Brain pericyte (primary cell): ENCODE measurements around the gene MYO18A.
A peak's percentile ranks its signal among the peaks of the same experiment; 100 is the strongest.

Experiments
- DNase-seq: peaks from one replicate; pipeline ENCODE4 v3.0.0-alpha.2; 2012; ENCODE audit warnings: low read depth, low spot score

MYO18A gene

DNA sequence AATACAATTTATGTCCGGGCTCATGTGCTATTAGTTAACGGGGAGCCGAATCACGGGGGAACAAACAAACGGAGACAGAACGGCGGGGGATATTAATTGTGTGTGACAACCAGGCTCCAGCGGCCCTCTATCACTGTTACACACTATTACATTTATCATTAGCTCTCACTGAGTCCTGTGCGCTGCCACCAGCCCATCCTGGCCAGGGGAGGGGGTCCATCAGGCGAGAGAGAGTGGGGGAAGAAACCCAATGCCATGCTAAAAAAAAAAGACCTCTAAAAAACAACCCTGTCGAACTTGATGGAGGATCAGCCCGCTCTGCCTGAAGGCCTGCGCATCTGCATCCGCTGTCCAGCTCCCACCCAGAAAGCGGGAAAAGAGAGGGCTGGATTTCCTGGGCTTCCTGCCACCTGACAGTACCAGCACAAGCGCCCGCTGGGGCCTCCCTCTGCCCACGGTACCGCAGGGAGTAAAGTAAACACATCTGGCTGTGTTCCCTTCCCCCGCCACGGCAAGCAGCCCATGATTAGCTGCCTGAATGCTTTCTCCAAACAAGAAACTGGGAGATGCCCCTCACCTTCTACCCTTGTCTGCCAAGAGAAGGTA, 95.6 kb downstream of the MYO18A start:
- peak; percentile 53 for DNase-seq

DNA sequence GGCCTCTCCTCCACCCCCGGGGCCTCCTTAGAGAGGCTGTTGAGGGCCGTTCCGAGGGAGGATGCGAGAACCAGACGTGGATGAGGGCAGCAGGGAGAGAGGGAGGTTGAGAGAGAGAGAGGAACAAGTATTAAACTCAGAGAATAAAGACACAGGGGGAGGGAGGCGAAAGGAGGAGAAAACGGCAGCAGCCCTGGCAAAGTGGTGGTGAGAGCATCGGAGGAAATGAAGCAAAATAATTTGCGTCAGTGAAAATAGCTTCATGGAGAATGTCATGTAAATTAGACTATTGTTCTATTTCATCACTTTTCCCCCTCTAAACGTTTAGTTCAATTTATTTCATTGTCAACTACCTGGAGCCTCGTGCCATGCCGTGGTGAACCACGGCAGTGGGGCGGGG, 99.2 kb downstream of the MYO18A start:
- DNase-seq, result no peak

DNA sequence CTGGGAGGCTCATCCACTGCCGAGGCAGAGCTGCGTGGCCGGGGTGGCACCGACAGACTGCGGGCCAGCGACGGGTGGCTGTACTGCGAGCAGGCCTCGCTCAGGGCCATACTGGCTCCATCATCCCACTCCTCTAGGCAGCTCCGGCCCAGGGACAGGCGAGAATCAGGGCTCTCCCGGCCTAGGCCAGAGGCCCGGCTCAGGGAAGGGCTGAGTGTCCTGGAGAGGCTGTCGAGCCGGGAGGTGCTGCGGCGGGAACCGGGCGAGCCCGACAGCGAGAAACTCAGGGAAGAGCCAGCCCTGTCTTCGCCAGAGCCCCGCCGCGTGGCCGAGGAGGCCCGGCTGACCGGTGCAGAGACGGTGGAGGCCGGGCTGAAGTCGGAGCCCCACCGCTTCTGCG, 99.9 kb downstream of the MYO18A start:
- DNase-seq, result no peak

DNA sequence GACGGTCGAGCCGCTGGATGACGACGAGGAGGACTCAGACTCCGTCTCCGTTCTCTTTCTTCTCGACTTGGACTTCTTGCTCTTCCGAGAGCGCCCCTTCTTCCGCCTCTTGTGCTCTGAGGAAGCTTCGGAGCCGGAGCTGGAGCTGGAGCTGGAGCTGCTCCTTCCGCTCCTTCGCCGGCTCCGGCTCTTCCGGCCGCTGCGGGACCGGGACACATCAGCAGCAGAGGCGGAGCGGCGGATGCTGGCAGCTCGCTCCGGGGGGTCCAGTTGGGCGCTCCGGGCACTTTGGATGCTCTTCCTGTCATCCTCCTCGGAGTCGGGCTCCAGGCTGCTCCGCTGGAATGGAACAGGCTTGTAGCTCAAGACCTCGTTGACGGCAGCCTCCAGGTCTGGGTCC, 100.3 kb downstream of the MYO18A start:
- no peak for DNase-seq

DNA sequence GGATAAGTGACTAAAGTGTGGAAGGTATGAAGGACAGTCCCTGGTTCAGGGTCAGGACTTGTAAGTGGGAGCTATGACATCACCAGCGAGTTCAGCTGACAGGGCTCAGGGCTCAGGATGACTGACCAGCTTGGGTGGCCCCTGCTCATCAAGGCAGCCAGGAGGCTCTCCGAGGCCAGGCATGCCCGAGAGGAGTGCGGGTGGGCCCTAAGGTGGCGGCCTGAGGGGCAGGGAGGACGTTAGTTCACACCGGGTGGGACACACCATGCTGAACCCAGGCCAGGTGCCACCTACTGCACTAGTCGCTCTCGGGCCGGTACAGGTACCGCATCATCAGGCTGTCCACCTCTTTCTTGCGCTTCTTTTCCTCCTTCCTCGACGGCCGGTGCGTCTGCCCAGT, 100.8 kb downstream of the MYO18A start:
- DNase-seq, result no peak

DNA sequence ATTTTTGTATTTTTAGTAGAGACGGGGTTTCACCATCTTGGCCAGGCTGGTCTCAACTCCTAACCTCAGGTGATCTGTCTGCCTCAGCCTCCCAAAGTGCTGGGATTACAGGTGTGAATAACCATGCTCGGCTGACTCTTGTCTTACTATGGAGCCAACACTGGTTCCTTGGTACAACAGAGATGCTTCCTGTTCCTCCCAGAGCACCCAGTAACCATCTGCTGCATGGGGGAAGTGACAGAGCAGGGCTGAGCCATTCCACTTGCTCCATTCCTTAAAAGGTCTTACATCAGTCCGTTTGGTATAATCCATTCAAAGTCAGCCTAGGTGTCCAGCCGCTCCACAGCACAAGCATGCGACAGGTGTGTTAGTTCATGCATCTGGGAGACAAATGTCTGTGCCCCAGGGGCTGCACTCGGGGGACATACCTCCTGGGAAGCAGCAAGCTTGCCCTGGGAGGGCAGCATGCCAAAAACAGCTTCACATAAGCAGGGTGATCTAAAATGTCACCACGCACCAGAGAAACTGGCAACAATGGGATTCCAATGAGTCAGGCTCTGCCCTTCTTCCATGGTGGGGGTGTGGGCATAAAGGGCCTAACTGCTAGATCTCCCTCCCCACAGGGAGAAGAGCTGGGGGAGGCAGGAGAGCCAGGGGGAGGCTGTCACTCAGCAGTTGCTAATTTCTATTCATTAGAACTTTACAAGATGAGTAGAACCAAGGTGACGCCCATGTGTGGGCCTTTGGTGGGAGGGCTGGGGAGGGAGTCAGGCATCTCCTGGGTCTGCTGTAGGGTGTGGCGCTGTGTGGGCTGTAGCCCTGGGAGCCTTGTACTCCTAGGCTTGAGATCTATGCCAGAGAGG, 101.8 kb downstream of the MYO18A start:
- DNase-seq, result no peak

DNA sequence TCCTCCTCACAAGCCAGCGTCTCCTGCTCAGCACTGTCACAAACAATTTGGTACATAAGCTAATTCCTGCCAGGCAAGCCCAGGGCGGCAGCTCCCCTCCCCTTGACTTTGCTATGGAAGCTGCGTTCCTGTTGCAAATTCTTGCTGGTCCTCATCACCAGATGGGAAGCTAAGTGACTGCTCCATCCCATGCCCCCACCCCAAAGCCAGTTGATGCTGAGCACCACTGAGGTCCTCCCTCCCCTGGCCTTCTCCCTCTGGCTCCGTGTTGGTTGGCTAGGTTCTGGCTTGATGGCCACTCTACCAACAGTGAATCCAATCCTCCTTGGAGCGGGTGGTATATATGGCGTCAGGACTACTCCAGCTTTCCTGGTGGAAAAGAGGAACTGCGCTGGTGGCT, 102.9 kb downstream of the MYO18A start:
- DNase-seq, result no peak

DNA sequence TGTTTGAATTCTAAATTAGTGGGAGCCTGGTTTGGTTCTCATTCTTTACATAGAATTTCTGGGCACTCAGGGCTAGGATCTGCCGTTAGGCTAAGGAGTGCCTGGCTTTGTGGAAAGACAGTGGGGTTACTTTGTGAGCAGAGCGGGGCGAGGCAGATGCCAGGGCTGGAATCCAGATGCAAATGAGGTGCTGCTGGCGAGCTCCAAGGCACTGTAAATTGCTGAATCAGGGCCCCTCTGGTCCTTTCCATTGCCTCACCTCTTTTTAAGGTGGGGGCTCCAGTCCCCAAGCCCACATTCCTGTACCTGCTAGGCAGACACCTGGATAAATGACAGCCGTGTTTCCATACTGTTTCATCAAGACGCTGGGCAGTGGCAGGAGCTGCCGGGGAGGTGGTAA, 103.5 kb downstream of the MYO18A start:
- no peak for DNase-seq

DNA sequence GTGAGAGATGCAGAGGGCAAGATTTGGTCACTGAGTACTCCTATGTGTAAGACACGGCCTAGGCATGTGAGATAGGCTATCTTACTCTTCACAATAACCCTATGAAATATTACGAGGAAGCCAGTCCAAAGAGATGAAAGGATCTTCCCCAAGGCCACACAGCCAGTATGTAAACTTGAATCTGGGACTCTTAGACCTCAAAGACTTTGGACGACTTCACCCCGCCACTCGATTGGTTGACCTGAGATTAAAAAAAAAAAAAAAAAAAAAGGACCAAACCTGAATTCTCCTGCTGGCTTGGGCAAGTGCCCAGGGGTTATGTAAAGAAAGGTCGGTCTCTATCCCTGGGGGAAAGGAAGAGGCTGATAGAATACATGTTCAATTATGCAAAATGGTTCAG, 104.1 kb downstream of the MYO18A start:
- no peak for DNase-seq

DNA sequence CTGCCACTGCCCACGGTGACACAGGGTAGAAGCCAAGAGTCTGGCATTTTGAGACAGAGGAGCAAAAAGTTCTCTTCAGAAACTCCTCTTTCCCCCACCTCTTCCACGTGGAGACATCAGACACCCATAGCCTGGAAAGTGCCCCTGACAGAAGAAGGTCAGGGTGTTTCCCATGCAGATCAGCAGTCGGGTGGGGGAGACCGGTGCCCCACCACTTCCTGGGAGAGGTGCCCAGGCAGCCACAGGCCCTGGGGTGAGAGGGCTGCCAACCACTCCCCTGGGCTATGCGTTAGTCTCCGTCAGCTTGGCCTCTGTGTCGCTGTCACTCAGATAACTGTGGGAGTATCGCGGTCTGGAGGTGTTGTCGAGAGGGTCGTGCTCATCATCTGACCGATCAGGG, 105.7 kb downstream of the MYO18A start:
- no peak for DNase-seq

DNA sequence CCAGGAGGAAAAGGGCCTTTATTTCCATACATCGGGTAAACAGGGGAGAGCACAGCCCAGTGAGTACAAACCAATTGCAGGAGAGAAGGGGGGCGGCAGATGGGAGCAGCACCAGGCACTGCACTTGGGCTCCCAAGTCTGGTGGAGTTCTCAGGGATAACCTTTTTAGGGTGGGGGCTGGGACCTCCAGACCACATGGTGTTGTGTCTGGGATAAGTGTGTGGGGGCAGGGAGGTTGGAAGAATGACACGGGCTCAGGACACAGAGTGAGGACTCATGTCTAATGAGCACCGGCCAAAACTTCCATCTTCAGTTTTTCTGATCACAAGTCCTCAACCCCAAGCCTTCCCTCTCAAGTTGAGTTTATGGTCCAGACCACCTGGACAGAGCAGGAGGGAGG, 106.7 kb downstream of the MYO18A start:
- DNase-seq, result no peak

DNA sequence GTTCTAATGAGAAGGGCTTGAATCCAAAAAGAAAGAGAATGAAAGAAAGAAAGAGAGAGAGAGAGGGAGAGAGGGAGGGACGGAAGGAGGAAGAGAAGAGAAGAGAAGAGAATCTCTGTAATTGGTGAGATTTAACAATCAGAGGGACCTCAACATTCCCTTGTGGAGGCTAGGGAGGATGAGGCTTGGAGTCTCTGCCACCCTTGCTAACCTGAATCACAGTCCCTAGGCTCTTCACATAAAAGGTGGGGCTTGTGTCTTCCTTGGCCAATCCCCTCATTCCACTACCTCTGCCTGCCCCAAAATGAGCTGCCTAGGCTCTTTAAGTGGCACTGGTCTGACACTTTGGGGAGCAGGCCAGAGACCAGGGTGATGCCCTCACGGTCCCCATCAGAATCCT, 107.2 kb downstream of the MYO18A start:
- no peak for DNase-seq

DNA sequence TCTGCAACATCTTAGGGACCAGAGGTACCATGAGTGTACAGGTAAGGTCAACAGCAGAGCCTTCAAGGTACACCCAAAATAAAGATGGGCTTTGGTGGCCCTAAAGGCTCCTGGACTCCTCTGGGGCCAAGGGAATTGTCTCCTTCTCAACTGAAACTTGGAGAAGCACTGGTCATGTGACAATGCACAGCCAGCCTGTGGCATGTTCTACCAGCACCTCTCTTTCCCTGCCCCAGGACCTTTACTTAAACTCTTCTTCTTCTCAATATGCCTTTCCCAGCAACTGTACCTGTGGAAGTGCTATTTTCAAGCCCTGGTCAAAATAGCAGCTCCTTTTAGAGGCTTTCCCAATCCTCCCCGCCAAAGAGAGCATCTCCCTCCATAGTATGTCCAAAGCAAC, 108.9 kb downstream of the MYO18A start:
- no peak for DNase-seq

DNA sequence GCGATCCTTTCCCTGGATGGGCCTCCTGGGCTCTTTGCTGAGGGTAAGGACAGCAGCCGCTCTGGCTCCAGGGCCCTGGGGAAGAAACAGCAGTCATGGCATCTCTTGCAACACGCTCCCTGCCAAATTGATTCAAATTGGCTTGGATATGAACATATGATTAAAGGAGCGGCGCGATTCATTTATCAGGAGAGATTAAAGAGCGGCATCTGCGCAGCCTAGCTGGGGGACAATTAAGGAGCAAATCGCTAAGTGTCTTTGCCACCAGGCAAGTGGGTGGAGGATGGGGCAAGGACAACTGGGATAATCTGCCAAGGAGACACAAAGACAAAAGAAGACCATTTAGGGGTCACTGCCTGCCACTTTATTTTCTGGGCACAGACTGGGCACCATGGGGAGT, 109.4 kb downstream of the MYO18A start:
- DNase-seq, result no peak

DNA sequence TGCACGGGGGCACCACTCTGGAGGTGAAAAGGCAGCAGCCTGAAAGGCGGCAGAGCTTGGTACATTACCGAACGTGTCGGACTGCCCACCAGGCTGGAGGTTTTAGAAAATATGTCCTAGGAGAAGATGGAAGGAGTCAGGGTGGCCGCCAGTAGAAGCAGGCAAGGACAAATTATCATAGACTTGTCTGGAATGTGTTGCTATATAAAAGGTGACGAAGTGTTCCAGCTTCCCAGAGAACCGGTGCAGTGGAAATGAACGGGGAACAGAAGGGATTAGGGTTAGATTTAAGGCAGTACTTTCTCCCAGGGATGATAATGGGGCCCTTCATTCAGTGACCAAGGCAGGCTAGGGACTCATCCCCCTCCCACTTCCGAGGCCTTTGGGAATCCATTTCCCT, 109.9 kb downstream of the MYO18A start:
- DNase-seq, result no peak

DNA sequence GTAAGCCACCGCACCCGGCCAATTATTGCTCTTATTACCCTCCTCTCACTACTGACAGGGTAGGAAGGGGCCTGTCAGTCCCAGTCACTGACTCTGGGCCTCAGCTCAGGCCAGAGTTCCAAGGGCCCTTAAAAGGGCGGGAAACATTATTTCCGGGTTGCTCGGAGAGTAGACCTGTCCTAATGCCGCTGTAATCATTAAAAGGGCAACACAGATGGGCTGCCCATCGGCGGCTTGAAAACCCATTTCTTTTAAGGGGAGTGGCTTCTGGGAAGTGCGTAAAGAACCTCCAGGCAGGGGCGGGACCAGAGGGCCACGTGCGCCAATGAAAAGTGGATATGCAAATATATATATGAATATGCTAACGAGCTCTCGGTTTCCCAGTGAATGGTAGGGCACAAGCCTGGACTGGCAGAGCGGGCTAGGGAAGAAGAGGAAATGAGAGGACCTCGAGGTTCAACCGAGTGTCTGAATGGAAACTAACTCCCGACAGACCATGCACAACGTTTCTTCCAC, 110.6 kb downstream of the MYO18A start:
- DNase-seq, result no peak

DNA sequence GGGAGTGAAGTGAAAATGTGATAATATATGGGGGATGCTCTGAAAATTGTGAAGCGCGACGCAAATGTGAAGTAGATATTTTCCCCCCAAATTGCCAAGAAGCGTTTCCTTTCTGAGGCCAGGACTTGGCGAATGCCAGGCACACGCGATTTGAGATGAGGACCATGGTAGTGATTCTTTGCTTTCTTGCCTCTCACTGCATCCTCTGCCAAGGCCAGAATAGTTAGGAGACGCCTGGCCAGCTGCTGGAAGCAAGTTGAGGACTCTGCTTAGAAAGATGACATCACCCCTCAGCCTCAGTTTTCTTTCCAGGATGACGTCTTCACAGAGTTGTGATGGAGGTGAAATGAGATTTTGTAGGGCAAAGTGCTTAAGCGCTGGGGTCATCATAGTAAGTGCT, 111.4 kb downstream of the MYO18A start:
- DNase-seq, result no peak

DNA sequence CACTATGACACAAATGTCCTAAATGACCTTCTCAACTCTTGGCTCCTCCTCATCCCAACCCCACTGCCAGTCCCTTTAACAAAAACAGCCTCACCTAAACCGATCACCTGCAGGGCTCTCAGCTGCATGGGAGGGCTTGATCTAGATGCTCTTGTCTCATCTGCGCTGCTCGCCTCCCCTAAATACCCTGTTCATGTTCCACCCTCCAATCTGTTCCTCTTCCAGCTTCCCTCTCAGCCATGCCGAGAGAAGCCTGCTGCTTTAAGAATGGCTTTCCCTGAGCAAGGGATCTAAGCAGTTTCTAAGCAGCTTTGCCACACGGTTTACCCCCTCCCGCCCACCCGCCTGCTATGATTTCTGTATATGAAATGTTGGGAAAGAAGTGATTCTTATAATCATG, 113.6 kb downstream of the MYO18A start:
- DNase-seq, result no peak

DNA sequence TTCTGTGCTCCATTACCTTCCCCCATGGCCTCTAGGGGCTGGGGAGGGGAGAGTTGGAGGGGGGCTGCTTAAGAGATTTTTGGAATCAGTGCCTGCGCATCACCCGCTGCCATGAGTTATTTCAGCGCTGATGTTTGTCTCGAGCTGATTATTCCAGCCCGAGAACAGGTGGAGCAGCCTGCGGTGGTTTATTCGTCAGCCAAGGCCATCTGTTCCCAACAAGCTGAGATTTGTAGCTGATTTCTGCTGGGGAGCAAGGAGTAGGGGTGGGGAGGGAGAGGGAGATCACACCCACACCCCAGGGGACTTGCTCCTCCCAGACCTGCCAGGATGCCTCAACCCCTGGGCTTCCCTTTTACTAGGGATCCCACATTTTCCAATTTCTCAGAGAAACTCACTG, 114.2 kb downstream of the MYO18A start:
- no peak for DNase-seq

DNA sequence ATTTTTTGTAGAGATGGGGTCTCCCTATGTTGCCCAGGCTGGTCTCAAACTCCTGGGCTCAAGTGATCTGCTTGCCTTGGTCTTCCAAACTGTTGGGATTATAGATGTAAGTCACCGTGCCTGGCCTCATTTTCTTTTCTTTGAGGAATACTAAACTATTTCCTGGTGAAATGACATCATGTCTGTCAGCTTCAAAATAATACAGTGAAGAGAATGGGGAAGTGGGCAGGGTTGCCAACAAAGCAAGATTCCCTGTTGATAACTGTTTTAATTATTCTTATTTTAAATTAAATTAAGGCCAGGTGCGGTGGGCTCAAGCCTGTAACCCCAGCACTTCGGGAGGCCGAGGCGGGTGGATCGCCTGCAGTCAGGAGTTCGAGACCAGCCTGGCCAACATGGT, 116.2 kb downstream of the MYO18A start:
- no peak for DNase-seq

DNA sequence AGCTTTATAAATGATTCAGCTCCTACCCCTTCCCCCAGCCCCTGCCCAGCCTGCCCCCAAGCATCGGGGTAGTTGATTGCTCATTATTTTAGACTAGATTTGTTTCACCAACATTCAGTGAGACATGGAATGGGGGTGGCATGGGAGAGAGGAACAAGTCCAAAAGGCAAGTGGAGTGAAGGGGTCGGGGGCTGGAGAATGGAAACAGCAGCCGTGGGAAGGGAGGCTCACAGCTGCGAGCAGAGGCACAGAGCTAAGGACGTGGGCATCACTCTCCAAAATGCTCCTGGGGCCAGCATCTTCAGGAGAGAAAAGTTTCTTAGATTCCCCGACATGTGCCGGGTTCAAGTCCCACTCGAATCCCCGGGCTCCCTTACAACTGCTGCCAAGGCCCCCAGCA, 118.0 kb downstream of the MYO18A start:
- DNase-seq, result no peak

DNA sequence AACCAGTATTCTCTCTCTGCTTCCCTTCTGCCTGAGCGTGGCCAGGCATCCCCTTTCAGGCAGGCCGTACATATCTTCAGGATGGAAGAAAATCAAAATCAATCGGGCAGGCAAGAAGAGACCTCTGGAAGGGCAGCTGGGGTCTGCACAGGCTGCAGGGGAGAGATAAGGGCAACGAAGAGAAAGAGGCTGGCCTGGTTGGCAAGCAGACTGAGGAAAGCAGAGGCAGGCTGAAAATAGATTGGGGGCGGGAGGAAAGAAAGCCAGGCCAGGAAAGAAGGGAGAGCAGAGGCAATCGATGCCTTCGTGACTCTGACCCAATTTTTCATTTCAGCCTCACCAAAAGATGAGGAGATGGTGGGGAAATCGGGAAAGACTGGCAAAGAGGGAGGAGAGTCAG, 119.2 kb downstream of the MYO18A start:
- DNase-seq, result no peak

DNA sequence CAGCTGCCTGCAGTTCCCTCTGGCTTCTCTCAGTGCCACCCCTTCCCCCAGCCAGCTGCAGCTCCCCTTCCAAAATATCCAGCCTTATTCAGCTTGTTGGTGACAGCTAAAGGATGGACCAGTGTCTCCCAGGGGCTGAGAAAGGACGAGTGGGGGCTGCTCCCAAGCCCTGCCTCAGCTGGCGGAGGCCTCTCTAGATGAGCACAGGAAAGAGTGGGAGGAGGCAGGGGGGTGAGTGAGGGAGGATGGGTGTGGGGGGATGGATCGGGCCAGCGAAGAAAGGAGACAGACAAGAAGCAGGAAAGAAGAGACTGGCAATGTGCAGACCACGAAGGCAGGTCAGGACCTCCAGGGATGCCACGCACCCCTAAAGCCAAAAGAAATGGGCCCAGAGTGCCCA, 119.7 kb downstream of the MYO18A start:
- DNase-seq, result no peak
